SK-N-SH (cell line): Measurements from ENCODE around the gene PDE8A. TPM values are rescaled to one million over a fixed set of nuclear protein-coding genes. Genes with fewer than 3 reads are reported as not detected.

Experiments used
- CTCF ChIA-PET: fragments of 300-600, 350-600 bp; formaldehyde crosslinking; extraction: SDS; loops from one replicate; lab custom pipeline; 2021; lab: Yijun Ruan, JAX
- POLR2A ChIA-PET: fragments of 350-600 bp; sonication (Branson Sonifier 250); formaldehyde crosslinking; extraction: SDS; loops from one replicate; lab custom pipeline; 2020; ENCODE audit warnings: antibody characterized with exemption, inconsistent platforms; lab: Yijun Ruan, JAX
- DNase-seq: peaks from one replicate; pipeline ENCODE4 v3.0.0; 2012
- H2AFZ ChIP-seq: fragments of 200-600 bp; sonication (generic); 2 replicates; pipeline ENCODE4 v1.8.1; 2016; ENCODE audit warnings: antibody characterized with exemption, mild to moderate bottlenecking, low read depth
- H3F3A ChIP-seq: fragments of 200-600 bp; sonication (generic); replicated peaks from 2 replicates; pipeline ENCODE3; 2016; ENCODE audit warnings: antibody characterized with exemption, mild to moderate bottlenecking; ENCODE audit not compliant: insufficient read depth
- H3K27ac ChIP-seq, 2 experiments: fragments of 200-500 bp in 1 of 2; fragments of 200-600 bp in 1 of 2; sonication (Bioruptor generic) in 1 of 2; sonication (generic), shearing (Covaris generic) in 1 of 2; 2 replicates each; pipeline versions ENCODE4 v1.5.1 to v1.6.1; 2014 to 2016; ENCODE audit warnings: low read depth in 2 of 2, inconsistent platforms in 1 of 2, low read length in 1 of 2, mild to moderate bottlenecking in 1 of 2, mixed read lengths in 1 of 2
- H3K27me3 ChIP-seq: fragments of 200-600 bp; sonication (generic), shearing (Covaris generic); 2 replicates; pipeline ENCODE4 v1.6.1; 2016; ENCODE audit warnings: mixed run types; ENCODE audit not compliant: insufficient read depth
- H3K36me3 ChIP-seq, 2 experiments: fragments of 200-500 bp in 1 of 2; fragments of 200-600 bp in 1 of 2; sonication (Bioruptor generic) in 1 of 2; sonication (generic) in 1 of 2; replicated peaks in 1 of 2; 2 replicates each; pipeline versions ENCODE3 to v1.5.1; 2014 to 2016; ENCODE audit warnings: low read length in 1 of 2, mild to moderate bottlenecking in 1 of 2; ENCODE audit not compliant: insufficient read depth in 2 of 2, control insufficient read depth in 1 of 2
- H3K4me1 ChIP-seq, 2 experiments: fragments of 200-500 bp in 1 of 2; fragments of 200-600 bp in 1 of 2; sonication (Bioruptor generic) in 1 of 2; sonication (generic), shearing (Covaris generic) in 1 of 2; 2 replicates each; pipeline versions ENCODE4 v1.5.1 to v1.6.1; 2014 to 2016; ENCODE audit warnings: low read depth in 1 of 2, low read length in 1 of 2, mixed run types in 1 of 2; ENCODE audit not compliant: insufficient read depth in 2 of 2, control insufficient read depth in 1 of 2
- H3K4me2 ChIP-seq: fragments of 200-600 bp; sonication (generic), shearing (Covaris generic); 2 replicates; pipeline ENCODE4 v1.6.1; 2017; ENCODE audit warnings: mixed run types
- H3K4me3 ChIP-seq, 2 experiments: fragments of 200-500 bp in 1 of 2; fragments of 200-600 bp in 1 of 2; sonication (Bioruptor generic) in 1 of 2; sonication (generic), shearing (Covaris generic) in 1 of 2; 2 replicates each; pipeline versions ENCODE4 v1.5.1 to v1.8.1; 2014 to 2016; ENCODE audit warnings: low read depth in 2 of 2, inconsistent platforms in 1 of 2, low read length in 1 of 2, mild to moderate bottlenecking in 1 of 2, mixed read lengths in 1 of 2, moderate library complexity in 1 of 2
- H3K79me2 ChIP-seq: fragments of 200-600 bp; sonication (generic); 2 replicates; pipeline ENCODE4 v1.8.1; 2017; ENCODE audit warnings: mild to moderate bottlenecking; ENCODE audit not compliant: insufficient read depth
- H3K9ac ChIP-seq: fragments of 200-600 bp; sonication (generic); 2 replicates; pipeline ENCODE4 v1.6.1; 2017; ENCODE audit warnings: mixed run types
- H3K9me2 ChIP-seq: fragments of 200-600 bp; sonication (generic); 2 replicates; pipeline ENCODE4 v1.6.1; 2017; ENCODE audit warnings: mixed run types
- H3K9me3 ChIP-seq: fragments of 200-600 bp; sonication (generic); 2 replicates; pipeline ENCODE4 v1.6.1; 2017; ENCODE audit warnings: mixed run types, mild to moderate bottlenecking, moderate library complexity
- H4K20me1 ChIP-seq: fragments of 200-600 bp; sonication (generic); 2 replicates; pipeline ENCODE4 v1.6.1; 2017; ENCODE audit warnings: mild to moderate bottlenecking, mixed run types; ENCODE audit not compliant: insufficient read depth
- ELF1 ChIP-seq: IDR thresholded peaks from 2 replicates; pipeline ENCODE4 v1.4.0; 2012
- EP300 ChIP-seq, 2 experiments: IDR thresholded peaks; 2 replicates each; pipeline versions ENCODE4 v1.4.0 to v1.6.1; 2012; ENCODE audit warnings: borderline replicate concordance in 1 of 2, low read depth in 1 of 2, low read length in 1 of 2
- FOXM1 ChIP-seq: IDR thresholded peaks from 2 replicates; pipeline ENCODE4 v1.4.0; 2012; ENCODE audit warnings: low read depth, mild to moderate bottlenecking
- GABPA ChIP-seq: IDR thresholded peaks from 2 replicates; pipeline ENCODE4 v1.4.0; 2012; ENCODE audit warnings: low read depth, mild to moderate bottlenecking
- GATA2 ChIP-seq: sonication (generic); formaldehyde crosslinking; IDR thresholded peaks from 2 replicates; pipeline ENCODE4 v1.5.0; 2020; ENCODE audit warnings: mild to moderate bottlenecking, missing genetic modification reagents
- JUND ChIP-seq: IDR thresholded peaks from 2 replicates; pipeline ENCODE4 v1.4.0; 2012
- MAX ChIP-seq: IDR thresholded peaks from 2 replicates; pipeline ENCODE4 v1.4.0; 2012; ENCODE audit warnings: low read depth
- MEF2A ChIP-seq: IDR thresholded peaks from 2 replicates; pipeline ENCODE4 v1.4.0; 2012; ENCODE audit warnings: low read depth, borderline replicate concordance
- MXI1 ChIP-seq: IDR thresholded peaks from 2 replicates; pipeline ENCODE4 v1.6.1; 2012; ENCODE audit warnings: mild to moderate bottlenecking, low read depth, low read length, improper control_type of control experiment
- PBX3 ChIP-seq: IDR thresholded peaks from 2 replicates; pipeline ENCODE4; 2012
- POLR2AphosphoS5 ChIP-seq: IDR thresholded peaks from 2 replicates; pipeline ENCODE4 v1.6.1; 2012; ENCODE audit warnings: low read depth, low read length
- REST ChIP-seq: IDR thresholded peaks from 2 replicates; pipeline ENCODE4 v1.6.1; 2012; ENCODE audit warnings: mild to moderate bottlenecking, low read depth, low read length, moderate library complexity
- RXRA ChIP-seq: IDR thresholded peaks from 2 replicates; pipeline ENCODE4 v1.4.0; 2012; ENCODE audit warnings: low read depth, mild to moderate bottlenecking, borderline replicate concordance
- SMC3 ChIP-seq: IDR thresholded peaks from 2 replicates; pipeline ENCODE4 v1.6.1; 2012; ENCODE audit warnings: low read depth, low read length, improper control_type of control experiment
- TAF1 ChIP-seq: IDR thresholded peaks from 2 replicates; pipeline ENCODE4 v1.6.1; 2012; ENCODE audit warnings: low read depth, mild to moderate bottlenecking, low read length, moderate library complexity, borderline replicate concordance
- TCF12 ChIP-seq: IDR thresholded peaks from 2 replicates; pipeline ENCODE4 v1.4.0; 2012
- TEAD4 ChIP-seq: IDR thresholded peaks from 2 replicates; pipeline ENCODE4 v1.4.0; 2012; ENCODE audit warnings: mild to moderate bottlenecking, borderline replicate concordance; ENCODE audit not compliant: insufficient read depth
- USF2 ChIP-seq: fragments of 150-350 bp; IDR thresholded peaks from 2 replicates; pipeline ENCODE4 v1.6.1; 2017; ENCODE audit warnings: antibody characterized with exemption, low read length, low read depth, borderline replicate concordance
- WGBS: methylation state at CpG from one replicate; pipeline ENCODE4 v1.1.6; 2017; ENCODE audit warnings: low lambda C conversion rate; 5-methylcytosine and 5-hydroxymethylcytosine counted together
- polyA plus RNA-seq, 3 experiments: library from polyadenylated mRNA; depleted of rRNA; stranded (reverse); fragments of >200 nt; gene quantifications; 2 replicates each; pipeline ENCODE4 v1.2.3, GENCODE V29; 2012

PDE8A gene
- polyA plus RNA-seq, 1 of the 3 experiments (the other 2 are of a cell fraction) = 13.4 TPM

GRCh38 chr15:85005746-85006145 is 24.1 kb downstream of the PDE8A start:
- no peaks in the 10 kb centered on the region for H3K27me3 ChIP-seq
- ChIA-PET CTCF (interaction anchor here (0.6 to 1.2 kb wide), 4 partner anchors 8 to 58 kb away, joined by 3 to 4 read pairs (median 4); partner anchors contain the start of gene PDE8A), POLR2A (no interaction called here)
- no peak overlapping the region for H3K4me3 ChIP-seq
- no peaks in the 10 kb centered on the region for H3K9me2 ChIP-seq
- TF ChIP-seq GATA2 (CRISPR knock-in tag) = no peak
- TF ChIP-seq EP300 (IDR thresholded peaks at IDR 0.05; ENCODE audit: borderline replicate concordance in 1 of 2, low read depth in 1 of 2, low read length in 1 of 2) = no peak
- no peak for TF ChIP-seq USF2
- no peak for TF ChIP-seq REST
- no peak for TF ChIP-seq TEAD4
- TF ChIP-seq TCF12 = no peak
- TF ChIP-seq FOXM1 = no peak
- no peak for TF ChIP-seq JUND
- TF ChIP-seq MAX = no peak
- no peak for TF ChIP-seq ELF1
- TF ChIP-seq TAF1 = no peak
- no peak for TF ChIP-seq PBX3
- TF ChIP-seq SMC3 = no peak
- TF ChIP-seq MXI1 = no peak
- TF ChIP-seq POLR2AphosphoS5 = no peak
- no peak for TF ChIP-seq GABPA
- TF ChIP-seq RXRA = no peak
- TF ChIP-seq MEF2A = no peak
- no peak overlapping the region for H2AFZ ChIP-seq
- H3K4me1 ChIP-seq = peaks cover 5 to 14% of the 10 kb centered on the region in 2 experiments; a peak in 2 of 4 replicates
- H3K9ac ChIP-seq = no peak overlapping the region
- 95% methylated on average over 5 of the region's 5 CpGs for WGBS
- H3F3A ChIP-seq = no peaks in the 10 kb centered on the region
- no peaks in the 10 kb centered on the region for H3K9me3 ChIP-seq
- DNase-seq = no peak
- H3K36me3 ChIP-seq = no peaks in the 10 kb centered on the region
- peaks cover 92% of the 10 kb centered on the region for H3K79me2 ChIP-seq
- no peak overlapping the region for H3K4me2 ChIP-seq
- peaks cover 22% of the 10 kb centered on the region; the same call in 1 of the 2 replicates for H4K20me1 ChIP-seq
- H3K27ac ChIP-seq = no peak overlapping the region
